HEK293 (cell line): ENCODE data around the gene UNC5CL.

Source experiments
- CTCF ChIA-PET: fragments of 350-600 bp; formaldehyde crosslinking; extraction: SDS; loops from one replicate; lab custom pipeline; 2021; ENCODE audit warnings: antibody characterized with exemption; lab: Yijun Ruan, JAX
- POLR2A ChIA-PET: fragments of 300-600 bp; formaldehyde crosslinking; extraction: SDS; loops from one replicate; lab custom pipeline; 2020; ENCODE audit warnings: antibody characterized with exemption, inconsistent platforms; lab: Yijun Ruan, JAX
- H3K27ac ChIP-seq: fragments of 200-500 bp; sonication (Bioruptor generic); 2 replicates; pipeline ENCODE4 v1.5.1; 2014; ENCODE audit warnings: low read depth, low read length, control low read depth, inconsistent platforms; ENCODE audit errors: extremely low read depth
- H3K36me3 ChIP-seq, 2 experiments: fragments of 200-500 bp in 1 of 2; sonication (Bioruptor generic) in 1 of 2; 1 replicate in 1 of 2; 2 replicates in 1 of 2; pipeline ENCODE4 v1.5.1; 2014 to 2017; ENCODE audit warnings: inconsistent platforms in 2 of 2, low read length in 2 of 2; ENCODE audit not compliant: control insufficient read depth in 2 of 2, insufficient read depth in 1 of 2
- H3K4me1 ChIP-seq: fragments of 200-500 bp; sonication (Bioruptor generic); 2 replicates; pipeline ENCODE4 v1.5.1; 2014; ENCODE audit warnings: mild to moderate bottlenecking, low read length, inconsistent platforms; ENCODE audit not compliant: control insufficient read depth, insufficient read depth
- H3K4me3 ChIP-seq: 2 replicates; pipeline ENCODE4 v1.5.1; 2011; ENCODE audit warnings: low read depth, mild to moderate bottlenecking, control low read depth, low read length, moderate library complexity
- H3K9me3 ChIP-seq: fragments of 200-500 bp; sonication (Bioruptor generic); 2 replicates; pipeline ENCODE4 v1.5.1; 2014; ENCODE audit warnings: low read depth, low read length, inconsistent platforms; ENCODE audit not compliant: control insufficient read depth, insufficient read depth
- FEZF1 ChIP-seq: fragments of 450-650 bp; formaldehyde crosslinking; IDR thresholded peaks from 2 replicates; pipeline ENCODE4 v1.5.1; 2016; ENCODE audit warnings: missing biosample characterization, missing genetic modification characterization
- OVOL3 ChIP-seq: fragments of 450-650 bp; formaldehyde crosslinking; IDR thresholded peaks from 2 replicates; pipeline ENCODE4 v1.5.1; 2016; ENCODE audit warnings: missing biosample characterization, missing genetic modification characterization
- PATZ1 ChIP-seq: fragments of 450-650 bp; formaldehyde crosslinking; IDR thresholded peaks from 2 replicates; pipeline ENCODE4 v1.5.1; 2016; ENCODE audit warnings: missing biosample characterization, missing genetic modification characterization
- PRDM6 ChIP-seq: fragments of 450-650 bp; formaldehyde crosslinking; IDR thresholded peaks from 2 replicates; pipeline ENCODE4 v1.5.1; 2017; ENCODE audit warnings: missing biosample characterization, missing genetic modification characterization
- SP7 ChIP-seq: fragments of 450-650 bp; formaldehyde crosslinking; IDR thresholded peaks from 2 replicates; pipeline ENCODE4 v1.5.1; 2016; ENCODE audit warnings: missing biosample characterization, missing genetic modification characterization
- TRIM28 ChIP-seq: IDR thresholded peaks from 2 replicates; pipeline ENCODE4 v1.6.1; 2011; ENCODE audit warnings: low read length, control low read depth, borderline replicate concordance
- TSHZ1 ChIP-seq: fragments of 450-650 bp; formaldehyde crosslinking; IDR thresholded peaks from 2 replicates; pipeline ENCODE4 v1.5.1; 2016; ENCODE audit warnings: missing biosample characterization, missing genetic modification characterization, borderline replicate concordance
- WT1 ChIP-seq: fragments of 450-650 bp; formaldehyde crosslinking; IDR thresholded peaks from 2 replicates; pipeline ENCODE4 v1.5.1; 2016; ENCODE audit warnings: missing biosample characterization, missing genetic modification characterization
- YY1 ChIP-seq: fragments of 450-650 bp; formaldehyde crosslinking; IDR thresholded peaks from 2 replicates; pipeline ENCODE4 v1.5.1; 2018; ENCODE audit warnings: missing biosample characterization, missing genetic modification characterization
- ZBTB17 ChIP-seq: fragments of 450-650 bp; formaldehyde crosslinking; IDR thresholded peaks from 2 replicates; pipeline ENCODE4 v1.5.1; 2016; ENCODE audit warnings: missing biosample characterization, missing genetic modification characterization
- ZBTB7A ChIP-seq: fragments of 450-650 bp; formaldehyde crosslinking; IDR thresholded peaks from 2 replicates; pipeline ENCODE4 v1.5.1; 2016; ENCODE audit warnings: low read depth, missing biosample characterization, missing genetic modification characterization
- ZBTB8A ChIP-seq: fragments of 450-650 bp; formaldehyde crosslinking; IDR thresholded peaks from 2 replicates; pipeline ENCODE4 v1.5.1; 2016; ENCODE audit warnings: missing biosample characterization, missing genetic modification characterization
- ZEB2 ChIP-seq: fragments of 450-650 bp; formaldehyde crosslinking; IDR thresholded peaks from 2 replicates; pipeline ENCODE4 v1.5.1; 2016; ENCODE audit warnings: missing biosample characterization, missing genetic modification characterization
- ZFP37 ChIP-seq: fragments of 450-650 bp; formaldehyde crosslinking; IDR thresholded peaks from 2 replicates; pipeline ENCODE4 v1.5.1; 2016; ENCODE audit warnings: missing biosample characterization, missing genetic modification characterization
- ZIC2 ChIP-seq: fragments of 450-650 bp; formaldehyde crosslinking; IDR thresholded peaks from 2 replicates; pipeline ENCODE4 v1.5.1; 2016; ENCODE audit warnings: missing biosample characterization, missing genetic modification characterization
- ZNF175 ChIP-seq: fragments of 450-650 bp; formaldehyde crosslinking; IDR thresholded peaks from 2 replicates; pipeline ENCODE4 v1.5.1; 2016; ENCODE audit warnings: missing biosample characterization, missing genetic modification characterization
- ZNF2 ChIP-seq: fragments of 450-650 bp; formaldehyde crosslinking; IDR thresholded peaks from 2 replicates; pipeline ENCODE4 v1.5.1; 2016; ENCODE audit warnings: missing biosample characterization, missing genetic modification characterization
- ZNF24 ChIP-seq: fragments of 450-650 bp; formaldehyde crosslinking; IDR thresholded peaks from 2 replicates; pipeline ENCODE4 v1.5.1; 2016; ENCODE audit warnings: missing biosample characterization, missing genetic modification characterization
- ZNF341 ChIP-seq: fragments of 450-650 bp; formaldehyde crosslinking; IDR thresholded peaks from 2 replicates; pipeline ENCODE4; 2016; ENCODE audit warnings: low read depth, missing biosample characterization, missing genetic modification characterization
- ZNF366 ChIP-seq: fragments of 450-650 bp; formaldehyde crosslinking; conservative IDR thresholded peaks from 2 replicates; pipeline ENCODE4 v1.5.1; 2016; ENCODE audit warnings: missing biosample characterization, missing genetic modification characterization
- ZNF423 ChIP-seq: fragments of 450-650 bp; formaldehyde crosslinking; IDR thresholded peaks from 2 replicates; pipeline ENCODE4 v1.5.1; 2016; ENCODE audit warnings: missing biosample characterization, missing genetic modification characterization
- ZNF513 ChIP-seq: fragments of 450-650 bp; IDR thresholded peaks from 2 replicates; pipeline ENCODE4 v1.5.1; 2018; ENCODE audit warnings: missing biosample characterization, missing genetic modification characterization
- ZNF571 ChIP-seq: fragments of 450-650 bp; formaldehyde crosslinking; IDR thresholded peaks from 2 replicates; pipeline ENCODE4 v1.5.0; 2017; ENCODE audit warnings: missing biosample characterization, missing genetic modification characterization
- ZNF629 ChIP-seq: fragments of 450-650 bp; formaldehyde crosslinking; IDR thresholded peaks from 2 replicates; pipeline ENCODE4 v1.5.1; 2017; ENCODE audit warnings: missing biosample characterization, missing genetic modification characterization
- ZNF654 ChIP-seq: fragments of 450-650 bp; formaldehyde crosslinking; IDR thresholded peaks from 2 replicates; pipeline ENCODE4 v1.5.1; 2016; ENCODE audit warnings: low read depth, missing biosample characterization, missing genetic modification characterization
- ZNF658 ChIP-seq: fragments of 450-650 bp; formaldehyde crosslinking; IDR thresholded peaks from 2 replicates; pipeline ENCODE4; 2016; ENCODE audit warnings: missing biosample characterization, missing genetic modification characterization
- ZNF660 ChIP-seq: fragments of 450-650 bp; IDR thresholded peaks from 2 replicates; pipeline ENCODE4 v1.5.1; 2018; ENCODE audit warnings: missing biosample characterization, mild to moderate bottlenecking, missing genetic modification characterization
- ZNF664 ChIP-seq: fragments of 450-650 bp; formaldehyde crosslinking; IDR thresholded peaks from 2 replicates; pipeline ENCODE4 v1.5.1; 2016; ENCODE audit warnings: missing biosample characterization, missing genetic modification characterization

The UNC5CL gene

GRCh38 chr6:41023114-41023513 lies 15.9 kb downstream of the UNC5CL start:
- Histone ChIP-seq H3K36me3 (no peaks in the 10 kb centered on the region), H3K27ac (no peak overlapping the region), H3K9me3 (no peaks in the 10 kb centered on the region), H3K4me1 (peaks cover 16% of the 10 kb centered on the region), H3K4me3 (no peak overlapping the region)
- ChIA-PET CTCF (interaction anchor here (0.9 to 11.0 kb wide), 15 partner anchors 8 to 409 kb away, joined by 3 to 146 read pairs (median 6); partner anchors contain the start of genes TSPO2 and UNC5CL), POLR2A (interaction anchor here (1.2 kb wide), 1 partner anchor 49 kb away, joined by 3 read pairs; the partner anchor contains the start of genes NFYA and OARD1)
- TF ChIP-seq ZNF658 (tag by site-specific recombination) (no peak), YY1 (no peak), ZNF341 (tag by site-specific recombination) (no peak), ZNF664 (tag by site-specific recombination) (no peak), ZBTB8A (tag by site-specific recombination) (no peak), ZBTB7A (tag by site-specific recombination) (no peak)

- peak overlapping the region; percentile 38; the same call in 1 of the 2 replicates for H3K27ac ChIP-seq
- CTCF ChIA-PET: interaction anchor here (0.9 to 11.0 kb wide), 15 partner anchors 10 to 409 kb away, joined by 3 to 146 read pairs (median 6); partner anchors contain the start of genes TSPO2 and UNC5CL
- POLR2A ChIA-PET: interaction anchor here (0.5 kb wide), 1 partner anchor 235 kb away, joined by 9 read pairs; no protein-coding TSS in a partner anchor
- H3K4me1 ChIP-seq: peaks cover 16% of the 10 kb centered on the region
- no peaks in the 10 kb centered on the region for H3K9me3 ChIP-seq
- no peaks in the 10 kb centered on the region for H3K36me3 ChIP-seq
- H3K4me3 ChIP-seq: no peak overlapping the region
- TF ChIP-seq ZEB2 (peak; percentile 59; the same call in 1 of the 2 replicates), ZBTB17 (peak; percentile 53), ZNF175 (tag by site-specific recombination) (no peak), ZNF423 (no peak), ZNF513 (tag by site-specific recombination) (no peak), SP7 (tag by site-specific recombination) (0 out of 2 replicates have a peak, but pooled peaks have one; percentile 23), WT1 (tag by site-specific recombination) (0 out of 2 replicates have a peak, but pooled peaks have one; percentile 27), ZNF571 (tag by site-specific recombination) (no peak), PATZ1 (tag by site-specific recombination) (0 out of 2 replicates have a peak, but pooled peaks have one; percentile 9), FEZF1 (tag by site-specific recombination) (peak; percentile 66), OVOL3 (tag by site-specific recombination) (0 out of 2 replicates have a peak, but pooled peaks have one; percentile 46), ZNF24 (tag by site-specific recombination) (0 out of 2 replicates have a peak, but pooled peaks have one; percentile 54), ZNF366 (tag by site-specific recombination) (peak; percentile 41; the same call in 1 of the 2 replicates), ZNF654 (tag by site-specific recombination) (no peak), ZNF2 (tag by site-specific recombination) (peak; percentile 59; the same call in 1 of the 2 replicates), TSHZ1 (tag by site-specific recombination) (peak; percentile 42; the same call in 1 of the 2 replicates), ZIC2 (peak; percentile 72; the same call in 1 of the 2 replicates), ZNF629 (tag by site-specific recombination) (peak; percentile 93), ZNF660 (peak; percentile 68; the same call in 1 of the 2 replicates), ZFP37 (tag by site-specific recombination) (no peak), PRDM6 (tag by site-specific recombination) (peak; percentile 79), TRIM28 (peak; percentile 42; the same call in 1 of the 2 replicates)
Measured at GRCh38 chr6:41022294-41022693, 16.7 kb downstream of the UNC5CL start.
